ENCODE data around the gene SLC22A23.

Gene SLC22A23

DNA sequence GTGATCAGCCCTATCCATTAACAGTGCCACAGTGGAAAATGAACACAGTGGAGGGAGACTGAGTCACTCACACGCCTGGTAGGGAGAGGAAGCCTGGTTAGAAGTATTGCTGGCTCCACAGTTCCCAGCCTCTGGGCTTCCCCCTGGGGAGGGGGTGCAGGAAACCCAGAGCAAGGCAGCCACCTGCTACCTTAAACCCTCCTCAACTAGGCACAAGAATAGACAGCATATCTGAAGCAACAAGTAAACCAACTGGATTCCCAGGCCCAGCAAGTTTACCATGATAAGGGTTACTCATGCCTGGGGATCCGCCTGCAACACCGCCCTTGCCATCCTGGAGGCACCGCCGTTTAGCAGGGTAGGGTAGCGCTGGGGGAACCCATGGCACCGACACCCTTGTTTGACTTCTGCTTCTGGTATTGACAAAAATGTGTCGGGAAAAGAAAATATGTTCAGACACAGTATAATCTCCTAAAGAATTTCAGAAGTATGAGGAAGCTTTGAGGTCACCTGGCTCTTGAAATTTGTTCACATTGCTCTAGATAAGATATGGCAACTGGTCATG, 38.3 kb downstream of the SLC22A23 start:
- no peak for DNase-seq (ENCODE audit: extremely low read depth, low read depth)
- TF ChIP-seq, protein P1, sequence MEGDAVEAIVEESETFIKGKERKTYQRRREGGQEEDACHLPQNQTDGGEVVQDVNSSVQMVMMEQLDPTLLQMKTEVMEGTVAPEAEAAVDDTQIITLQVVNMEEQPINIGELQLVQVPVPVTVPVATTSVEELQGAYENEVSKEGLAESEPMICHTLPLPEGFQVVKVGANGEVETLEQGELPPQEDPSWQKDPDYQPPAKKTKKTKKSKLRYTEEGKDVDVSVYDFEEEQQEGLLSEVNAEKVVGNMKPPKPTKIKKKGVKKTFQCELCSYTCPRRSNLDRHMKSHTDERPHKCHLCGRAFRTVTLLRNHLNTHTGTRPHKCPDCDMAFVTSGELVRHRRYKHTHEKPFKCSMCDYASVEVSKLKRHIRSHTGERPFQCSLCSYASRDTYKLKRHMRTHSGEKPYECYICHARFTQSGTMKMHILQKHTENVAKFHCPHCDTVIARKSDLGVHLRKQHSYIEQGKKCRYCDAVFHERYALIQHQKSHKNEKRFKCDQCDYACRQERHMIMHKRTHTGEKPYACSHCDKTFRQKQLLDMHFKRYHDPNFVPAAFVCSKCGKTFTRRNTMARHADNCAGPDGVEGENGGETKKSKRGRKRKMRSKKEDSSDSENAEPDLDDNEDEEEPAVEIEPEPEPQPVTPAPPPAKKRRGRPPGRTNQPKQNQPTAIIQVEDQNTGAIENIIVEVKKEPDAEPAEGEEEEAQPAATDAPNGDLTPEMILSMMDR (IDR thresholded peaks at IDR 0.05; ENCODE audit: low read depth, low read length, missing control alignments), result no peak
- no peak overlapping the region for H3K4me3 ChIP-seq (replicated peaks; ENCODE audit: low read depth, low read length)

DNA sequence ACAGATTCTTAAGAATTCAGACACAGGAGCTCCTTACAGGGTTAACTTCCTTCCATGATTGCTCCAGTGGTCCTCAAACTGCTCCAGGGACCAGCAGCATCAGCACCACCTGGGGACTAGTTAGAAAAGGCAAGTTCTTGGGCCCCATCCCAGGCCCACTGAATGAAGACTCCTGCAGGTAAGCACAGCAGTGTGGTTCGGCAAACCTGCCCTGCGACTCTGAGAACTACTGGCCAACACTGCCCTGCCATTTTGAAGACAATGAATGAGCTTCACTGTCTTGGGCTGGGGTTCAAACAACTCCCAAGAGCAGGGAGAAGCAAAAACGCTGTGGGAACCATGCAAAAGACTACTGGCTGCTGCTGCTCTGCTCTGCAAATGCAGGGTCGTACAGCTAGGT, 39.4 kb downstream of the SLC22A23 start:
- TF ChIP-seq, protein P1 (IDR thresholded peaks at IDR 0.05; ENCODE audit: low read depth, low read length, missing control alignments), result no peak
- H3K4me3 ChIP-seq (replicated peaks; ENCODE audit: low read depth, low read length), result no peak overlapping the region
- DNase-seq (ENCODE audit: extremely low read depth, low read depth), result no peak

DNA sequence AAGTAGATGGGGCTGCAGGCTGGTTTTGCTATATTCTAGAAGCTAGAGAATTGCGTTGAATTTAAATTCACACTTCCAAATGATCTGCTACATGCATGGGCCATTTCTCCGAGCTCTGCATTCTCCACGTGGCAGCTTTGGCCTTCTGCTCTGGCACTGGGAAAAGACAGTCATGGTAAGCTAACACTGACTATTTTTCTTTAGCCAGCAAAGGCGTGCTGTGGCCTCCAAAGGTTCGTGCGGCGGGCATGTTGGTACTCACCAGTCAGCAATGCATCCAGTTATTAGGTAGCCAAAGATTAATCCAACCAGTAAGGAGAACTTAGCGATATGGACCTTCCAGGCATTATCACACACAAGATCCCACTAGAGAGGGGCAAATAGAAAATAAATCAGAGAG, 41.4 kb downstream of the SLC22A23 start:
- TF ChIP-seq, protein P1 (IDR thresholded peaks at IDR 0.05; ENCODE audit: low read depth, low read length, missing control alignments), result no peak
- DNase-seq (ENCODE audit: extremely low read depth, low read depth), result no peak

DNA sequence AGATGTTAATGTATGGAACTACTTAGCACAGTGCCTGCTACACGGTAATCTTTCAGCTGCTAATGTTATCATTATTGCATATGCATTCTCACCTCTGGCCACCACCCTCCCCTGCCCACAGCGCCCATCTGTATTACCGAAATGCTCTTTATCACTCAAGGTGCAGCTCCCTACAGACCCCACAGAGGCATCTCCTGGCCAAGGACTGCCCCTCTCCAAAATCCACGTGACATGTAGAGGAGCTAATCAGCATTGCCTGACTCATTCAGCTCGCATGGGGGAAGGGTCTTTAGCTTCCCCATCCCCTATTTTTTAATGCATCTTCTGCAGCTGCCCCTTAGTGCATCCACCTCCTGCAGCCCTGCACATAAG, 41.8 kb downstream of the SLC22A23 start:
- H3K4me3 ChIP-seq (replicated peaks; ENCODE audit: low read depth, low read length), result no peak overlapping the region
- no peak for DNase-seq (ENCODE audit: extremely low read depth, low read depth)
- TF ChIP-seq, protein P1 (IDR thresholded peaks at IDR 0.05; ENCODE audit: low read depth, low read length, missing control alignments), result no peak

More for the DNA sequence above, 41.4 kb downstream of the SLC22A23 start:
- no peak overlapping the region for H3K4me3 ChIP-seq (replicated peaks; ENCODE audit: low read depth, low read length)

DNA sequence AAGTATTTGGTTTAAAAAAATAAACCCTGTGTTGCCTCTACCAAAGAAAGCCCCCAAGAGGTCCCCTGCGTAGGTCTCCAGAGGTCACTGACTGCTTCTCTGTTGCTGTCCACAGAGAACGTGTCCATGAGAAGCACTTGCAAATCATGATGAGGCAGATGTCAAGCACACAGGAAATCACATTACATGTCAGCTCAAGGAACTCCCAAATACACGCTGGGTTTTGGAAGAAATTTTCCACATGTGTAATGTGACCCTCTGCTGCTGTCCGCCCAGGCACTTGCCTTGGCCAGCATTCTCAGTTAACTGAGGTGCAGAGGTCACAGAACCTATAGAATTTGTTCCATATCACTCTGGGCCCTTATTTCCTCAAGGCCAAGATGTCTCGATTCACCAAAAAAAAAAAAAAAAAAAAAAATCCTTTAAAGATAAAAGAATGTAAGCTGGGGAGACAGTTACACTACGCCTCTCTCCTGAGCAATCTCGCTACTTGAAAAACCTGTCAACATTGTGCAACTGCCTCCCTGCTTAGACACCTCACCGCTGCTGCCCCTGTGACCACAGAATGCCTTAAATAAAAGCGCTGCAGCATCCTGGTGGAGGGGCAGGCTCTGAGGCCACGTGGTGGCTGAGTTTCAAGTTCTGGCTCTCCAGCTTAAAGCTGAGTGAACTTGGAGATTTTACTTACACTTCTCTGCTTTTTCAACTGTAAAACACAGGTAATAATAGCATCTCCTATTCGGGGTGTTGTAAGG, 42.3 kb downstream of the SLC22A23 start:
- no peak overlapping the region for H3K4me3 ChIP-seq (replicated peaks; ENCODE audit: low read depth, low read length)
- TF ChIP-seq, protein P1 (IDR thresholded peaks at IDR 0.05; ENCODE audit: low read depth, low read length, missing control alignments), result no peak
- no peak for DNase-seq (ENCODE audit: extremely low read depth, low read depth)

DNA sequence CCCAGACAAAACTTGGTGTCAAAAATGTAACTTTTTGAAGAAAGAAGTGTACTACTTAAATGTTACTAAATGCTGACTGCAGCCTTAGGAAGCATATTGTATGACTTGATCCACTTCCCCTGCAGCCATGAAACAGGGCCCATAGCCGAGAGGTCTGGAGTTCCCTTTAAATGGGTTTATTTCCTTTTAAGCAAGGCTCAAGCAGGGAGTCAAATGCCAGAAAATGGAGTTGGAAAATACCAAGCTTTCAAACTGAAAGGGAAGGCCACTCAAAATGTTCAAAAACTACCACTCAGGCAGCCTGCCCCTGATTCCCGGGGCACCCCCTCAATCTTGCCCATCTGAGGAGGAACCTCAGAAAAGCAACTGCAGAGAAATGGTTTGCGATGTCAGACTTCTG, 43.3 kb downstream of the SLC22A23 start:
- no peak overlapping the region for H3K4me3 ChIP-seq (replicated peaks; ENCODE audit: low read depth, low read length)
- TF ChIP-seq, protein P1 (IDR thresholded peaks at IDR 0.05; ENCODE audit: low read depth, low read length, missing control alignments), result no peak
- DNase-seq (ENCODE audit: extremely low read depth, low read depth), result no peak

All from HFF-Myc (cell line).